Activated gamma-delta T cell treated with anti-CD3 and anti-CD28 coated beads, Interleukin-2, amount 50 U/mL, for 16 hours (primary cell): Measurements from ENCODE around the gene EIF2D.

Experiments
- DNase-seq: peaks from one replicate; pipeline ENCODE4 v3.0.0-alpha.2; 2020; ENCODE audit warnings: low read depth

Gene EIF2D

GRCh38 chr1:206569556-206569955 lies 42.7 kb downstream of the EIF2D start:
- no peak for DNase-seq

- no peak for DNase-seq
These were observed 43.4 kb downstream of the EIF2D start for GRCh38 chr1:206568779-206569352.

DNA sequence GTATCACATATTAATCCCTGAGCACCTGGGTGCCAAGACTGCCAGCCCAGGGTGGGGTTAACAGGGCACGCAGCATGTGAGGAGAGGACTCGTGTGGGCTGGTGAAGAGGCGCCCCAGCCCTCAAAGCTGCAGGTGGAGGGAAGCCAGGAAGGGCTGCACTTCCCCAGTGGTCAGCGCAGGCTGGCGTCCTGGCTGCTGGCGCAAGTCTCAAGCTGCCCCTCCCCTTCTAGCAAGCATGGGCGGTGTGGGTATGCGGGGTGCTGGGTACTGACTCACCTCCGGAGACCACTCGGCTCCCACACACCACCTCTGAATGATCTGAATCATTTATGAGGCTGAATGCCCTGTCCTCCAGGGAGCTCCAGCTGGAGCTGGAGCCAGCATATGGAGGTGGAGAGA lies 44.0 kb downstream of the EIF2D start:
- no peak for DNase-seq

- DNase-seq, result no peak
These were observed 45.3 kb downstream of the EIF2D start for GRCh38 chr1:206566999-206567398.

DNA sequence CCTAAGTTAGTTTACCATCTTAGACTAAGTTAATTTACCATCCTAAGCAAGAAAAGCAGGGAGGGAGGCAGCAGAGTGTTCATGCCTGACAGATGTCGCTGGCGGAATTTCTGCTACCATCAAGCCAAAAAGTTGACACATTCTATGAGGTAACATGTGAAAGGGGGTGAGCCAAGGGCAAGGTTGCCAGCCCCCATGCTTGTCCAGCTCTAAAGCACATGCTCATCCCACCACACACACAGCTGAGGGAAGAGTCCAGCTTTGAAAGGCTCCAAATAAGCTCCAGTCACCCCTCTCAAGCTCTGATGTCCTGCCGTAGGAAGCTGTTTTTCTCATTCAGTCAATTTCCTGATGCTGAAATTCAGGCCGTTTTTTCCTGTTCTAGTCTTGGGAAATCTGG lies 46.3 kb downstream of the EIF2D start:
- DNase-seq, result no peak

GRCh38 chr1:206563367-206564207 lies 48.7 kb downstream of the EIF2D start:
- no peak for DNase-seq

GRCh38 chr1:206560007-206560716 lies 52.1 kb downstream of the EIF2D start:
- DNase-seq, result no peak

DNA sequence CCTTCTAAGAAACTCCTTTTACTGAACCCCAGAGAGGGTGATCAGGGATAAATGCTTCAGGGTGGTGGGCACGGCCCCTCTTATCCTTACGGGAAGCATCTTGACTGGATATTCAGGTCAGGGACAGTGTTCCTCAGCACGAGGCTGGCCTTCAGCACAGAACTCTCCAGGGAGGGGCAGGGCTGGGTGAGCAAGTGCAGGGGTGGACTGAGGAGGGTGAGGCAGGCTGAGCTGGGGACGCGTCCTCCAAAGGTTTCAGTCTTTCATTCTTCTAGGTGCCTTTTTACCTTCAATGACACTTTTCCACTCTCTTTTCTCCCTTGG lies 52.6 kb downstream of the EIF2D start:
- no peak for DNase-seq

- DNase-seq, result no peak
These were observed 53.2 kb downstream of the EIF2D start for GRCh38 chr1:206558794-206559671.

- DNase-seq, result no peak
These were observed 54.4 kb downstream of the EIF2D start for GRCh38 chr1:206557636-206558473.

DNA sequence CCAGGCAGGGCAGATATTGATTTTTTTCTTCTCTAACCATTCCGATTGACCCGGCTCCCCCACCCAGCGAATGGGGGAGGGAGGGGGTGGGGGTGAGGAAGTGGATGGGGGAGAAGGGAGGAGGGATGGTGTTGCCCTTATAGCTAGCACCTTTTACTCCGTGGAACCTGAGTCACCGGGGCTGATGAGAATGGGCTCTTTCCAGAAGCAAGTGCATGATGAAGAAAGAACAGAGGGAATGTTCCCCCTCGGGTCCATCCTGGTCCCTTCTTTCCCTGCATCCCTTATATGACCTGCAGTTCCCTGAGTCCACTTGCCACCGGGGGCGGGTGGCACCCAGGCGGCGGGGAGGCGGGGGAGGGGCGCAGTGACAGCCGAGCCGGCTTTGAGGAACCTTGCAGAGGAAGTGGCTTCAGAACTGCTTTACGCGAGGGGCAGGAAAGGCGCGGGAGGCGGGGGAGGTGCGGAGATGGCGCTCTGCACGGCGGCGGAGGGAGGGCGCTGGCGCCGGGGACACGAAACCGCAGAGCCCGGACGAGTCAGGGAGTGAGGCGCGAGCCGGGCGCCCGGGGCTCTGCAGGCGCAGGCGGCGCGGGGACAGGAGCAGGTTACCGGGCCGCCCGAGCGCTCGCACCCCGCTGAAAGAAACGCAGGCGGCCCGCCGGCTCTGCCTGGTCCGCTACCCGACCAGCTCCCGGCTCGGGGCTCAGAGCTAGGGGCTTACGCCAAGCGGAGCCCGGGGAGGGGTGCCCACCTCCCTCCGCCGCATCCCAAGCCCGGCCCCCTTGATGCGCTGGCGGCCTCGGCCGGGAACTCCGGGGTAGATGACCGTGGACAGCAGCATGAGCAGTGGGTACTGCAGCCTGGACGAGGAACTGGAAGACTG lies 55.3 kb downstream of the EIF2D start:
- DNase-seq, result peak; percentile 84

GRCh38 chr1:206556047-206556749 lies 56.1 kb downstream of the EIF2D start:
- DNase-seq, result no peak

DNA sequence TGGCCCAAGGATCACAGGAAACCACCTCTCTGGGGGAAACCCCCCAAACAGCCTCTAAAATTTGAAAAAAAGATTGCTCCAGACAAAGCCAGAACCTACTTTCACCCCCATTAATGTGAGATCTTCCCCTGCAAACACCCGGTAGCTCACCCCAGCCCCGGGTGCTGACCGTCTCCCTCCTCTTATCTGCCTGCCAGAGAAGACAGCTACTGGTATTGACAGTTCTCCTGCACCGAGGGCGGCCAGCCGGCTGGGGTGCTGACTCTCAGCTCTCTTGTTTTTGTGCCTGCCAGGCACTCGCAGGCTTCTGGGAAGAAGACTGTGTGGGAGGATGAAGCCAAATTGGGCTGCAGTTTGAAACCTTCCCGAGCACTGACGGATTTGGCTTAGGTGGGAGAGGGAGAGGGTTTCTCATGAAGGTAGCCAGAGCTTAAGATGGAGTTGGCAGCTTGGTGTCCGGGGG lies 56.8 kb downstream of the EIF2D start:
- DNase-seq, result no peak

GRCh38 chr1:206554701-206555472 lies 57.4 kb downstream of the EIF2D start:
- no peak for DNase-seq

DNA sequence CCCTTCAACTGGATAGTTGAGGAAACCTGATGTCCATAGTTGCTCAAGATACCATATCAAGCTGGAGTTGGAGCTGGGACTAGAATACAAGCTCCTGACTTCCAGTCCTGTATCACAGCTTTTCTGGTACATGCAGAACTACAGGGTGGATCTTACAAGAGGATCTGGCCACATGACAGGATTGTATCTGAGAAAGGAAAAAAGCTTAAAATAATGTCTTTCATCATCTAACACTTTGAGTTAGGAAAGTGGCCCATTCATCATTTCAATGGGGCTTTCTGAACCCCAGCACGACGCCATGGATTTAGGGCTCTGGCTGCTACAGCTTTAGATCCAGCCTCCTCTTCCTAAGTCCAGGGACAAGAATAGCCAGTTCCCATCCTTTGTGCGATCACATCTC lies 58.1 kb downstream of the EIF2D start:
- no peak for DNase-seq

DNA sequence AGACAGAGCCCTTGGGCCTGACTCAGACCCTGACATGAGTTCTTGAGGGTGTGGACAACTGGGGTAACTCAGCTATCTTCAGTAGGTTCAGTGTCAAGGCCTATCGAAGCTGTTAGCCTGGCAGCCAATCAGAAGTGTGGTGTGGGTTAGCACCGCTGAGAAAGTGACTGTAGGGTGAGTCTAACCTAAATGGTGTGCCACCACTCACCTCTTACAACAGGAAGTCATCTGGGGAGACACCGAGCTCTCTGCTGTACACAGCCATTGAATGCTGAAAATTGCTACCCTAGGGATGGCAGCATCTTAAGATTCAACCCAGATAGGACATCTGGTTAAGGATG lies 60.3 kb downstream of the EIF2D start:
- peak; percentile 62 for DNase-seq

DNA sequence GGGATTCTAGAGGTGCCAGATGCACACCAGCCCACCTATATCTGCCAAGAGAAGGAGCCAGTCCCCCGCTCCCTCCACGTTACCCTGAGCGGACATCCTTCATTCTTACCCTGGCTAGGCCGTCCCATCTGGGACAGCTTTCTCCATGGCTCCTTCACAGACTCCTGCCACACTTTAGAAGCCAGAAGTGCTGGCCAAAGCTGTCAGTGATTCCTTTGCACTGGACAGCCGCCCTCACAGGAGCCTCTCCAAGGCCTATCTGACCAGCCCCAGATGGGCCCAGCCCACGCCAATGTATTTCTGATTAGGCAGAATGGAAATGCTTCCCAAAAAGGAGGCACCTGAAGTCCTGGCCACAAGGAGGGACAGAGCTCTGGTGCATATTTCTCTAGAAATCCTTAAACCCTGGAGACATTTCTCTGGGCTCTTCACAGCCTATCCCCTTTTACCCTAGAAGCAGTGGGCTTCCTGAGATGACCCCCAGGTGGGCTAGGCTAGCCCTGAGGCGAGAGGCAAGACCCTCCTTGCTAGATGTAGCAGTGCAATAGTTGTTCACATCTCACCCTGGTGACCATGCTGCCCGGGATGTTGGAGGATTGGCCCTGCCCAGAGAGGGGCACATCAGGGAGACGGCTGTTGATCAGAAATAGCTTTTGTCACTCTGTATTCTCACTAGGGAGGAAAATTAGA lies 60.8 kb downstream of the EIF2D start:
- DNase-seq, result no peak

GRCh38 chr1:206550446-206550845 lies 61.8 kb downstream of the EIF2D start:
- DNase-seq, result no peak
